ENCODE data around the gene SDHAF4. TPM values are rescaled to one million over a fixed set of nuclear protein-coding genes. Genes with fewer than 3 reads are reported as not detected.
"Not testable (repeated sequence)": the region's sequence is repeated elsewhere in the genome, so short reads cannot be mapped to it uniquely, and the experiment has no call there.

The SDHAF4 gene
- total RNA-seq, 4 donors from 2014 or later = 2.0 to 8.6 (median 4.2) TPM

GRCh38 chr6:70601014-70601413 lies 34.3 kb downstream of the SDHAF4 start:
- Histone ChIP-seq H3K36me3 (no peaks in the 10 kb centered on the region), H3K9me3 (no peaks in the 10 kb centered on the region), H3K27me3 (no peaks in the 10 kb centered on the region), H3K4me1 (no peaks in the 10 kb centered on the region), H3K4me3 (no peak overlapping the region), H3K27ac (no peak overlapping the region)
- no peak for DNase-seq
- 60 to 70% methylated on average over 3 of the region's 3 CpGs for WGBS, 2 donors
- no peak for TF ChIP-seq CTCF (IDR thresholded peaks at IDR 0.05)
- no peak for TF ChIP-seq POLR2A (IDR thresholded peaks at IDR 0.05)
- intact Hi-C loops (cut with DNase I) = no loop called here

- Histone ChIP-seq H3K36me3 (no peaks in the 10 kb centered on the region), H3K27me3 (peaks cover 0 to 4% (median 0%) of the 10 kb centered on the region in 4 donors), H3K4me3 (no peak overlapping the region), H3K27ac (no peak overlapping the region), H3K4me1 (no peaks in the 10 kb centered on the region), H3K9me3 (no peaks in the 10 kb centered on the region)
- TF ChIP-seq POLR2A (IDR thresholded peaks at IDR 0.05) = no peak
- no peak for TF ChIP-seq CTCF (IDR thresholded peaks at IDR 0.05)
- 83 to 93% methylated on average over 6 of the region's 6 CpGs for WGBS, 2 donors
- intact Hi-C loops (cut with DNase I) = no loop called here
- DNase-seq = no peak
Measured at GRCh38 chr6:70604254-70604653, 37.5 kb downstream of the SDHAF4 start.

GRCh38 chr6:70607371-70607770 lies 40.6 kb downstream of the SDHAF4 start:
- DNase-seq; H3K4me1 ChIP-seq; H3K9me3 ChIP-seq; intact Hi-C loops (cut with DNase I); H3K36me3 ChIP-seq; H3K27ac ChIP-seq; H3K27me3 ChIP-seq; H3K4me3 ChIP-seq: not testable (repeated sequence)
- WGBS, 2 donors = 69 to 84% methylated on average over 2 of the region's 2 CpGs

- intact Hi-C loops (cut with DNase I) = not testable (repeated sequence)
Measured at GRCh38 chr6:70609181-70609580, 42.5 kb downstream of the SDHAF4 start.

GRCh38 chr6:70616728-70617260 lies 50.1 kb downstream of the SDHAF4 start:
- no peak for TF ChIP-seq CTCF (IDR thresholded peaks at IDR 0.05)
- TF ChIP-seq POLR2A (IDR thresholded peaks at IDR 0.05) = no peak
- no peak overlapping the region for H3K27ac ChIP-seq
- no peak overlapping the region for H3K4me3 ChIP-seq
- H3K36me3 ChIP-seq = no peaks in the 10 kb centered on the region
- intact Hi-C loops (cut with DNase I) = no loop called here
- no peaks in the 10 kb centered on the region for H3K4me1 ChIP-seq
- WGBS, 2 donors = 73 to 84% methylated on average over 3 of the region's 3 CpGs
- H3K9me3 ChIP-seq = no peaks in the 10 kb centered on the region
- no peaks in the 10 kb centered on the region for H3K27me3 ChIP-seq
- DNase-seq = no peak

More at GRCh38 chr6:70609181-70609580, 42.5 kb downstream of the SDHAF4 start:
- not testable (repeated sequence) for H3K36me3 ChIP-seq, DNase-seq, H3K4me3 ChIP-seq, H3K9me3 ChIP-seq, H3K4me1 ChIP-seq, H3K27me3 ChIP-seq, H3K27ac ChIP-seq
- 88% methylated on average over 2 of the region's 13 CpGs; no CpG with 5 or more reads in 1 of the 2 donors for WGBS, 2 donors

GRCh38 chr6:70620746-70621145 lies 54.0 kb downstream of the SDHAF4 start:
- DNase-seq = no peak
- no peak overlapping the region for H3K27ac ChIP-seq
- 86 to 96% methylated on average over 1 of the region's 1 CpG for WGBS, 2 donors

More at GRCh38 chr6:70620746-70621145, 54.0 kb downstream of the SDHAF4 start:
- no peaks in the 10 kb centered on the region for H3K9me3 ChIP-seq
- no peaks in the 10 kb centered on the region for H3K4me1 ChIP-seq
- H3K36me3 ChIP-seq = no peaks in the 10 kb centered on the region
- no peak overlapping the region for H3K4me3 ChIP-seq
- TF ChIP-seq CTCF (IDR thresholded peaks at IDR 0.05) (no peak), POLR2A (IDR thresholded peaks at IDR 0.05) (no peak)
- intact Hi-C loops (cut with DNase I) = no loop called here
- H3K27me3 ChIP-seq = no peaks in the 10 kb centered on the region

Measured in esophagus squamous epithelium (tissue), 5 donors.